GM21423 (cell line): ENCODE data around the gene ARHGAP10.

Source experiments
- ATAC-seq: cut with Tn5 transposase; IDR thresholded peaks from one replicate; pipeline ENCODE4 v1.9.1; 2021; ENCODE audit warnings: mild to moderate bottlenecking, moderate library complexity; ENCODE audit not compliant: unreplicated experiment

Gene ARHGAP10

GRCh38 chr4:148057984-148058859 is 326.3 kb downstream of the ARHGAP10 start:
- ATAC-seq = no peak

DNA sequence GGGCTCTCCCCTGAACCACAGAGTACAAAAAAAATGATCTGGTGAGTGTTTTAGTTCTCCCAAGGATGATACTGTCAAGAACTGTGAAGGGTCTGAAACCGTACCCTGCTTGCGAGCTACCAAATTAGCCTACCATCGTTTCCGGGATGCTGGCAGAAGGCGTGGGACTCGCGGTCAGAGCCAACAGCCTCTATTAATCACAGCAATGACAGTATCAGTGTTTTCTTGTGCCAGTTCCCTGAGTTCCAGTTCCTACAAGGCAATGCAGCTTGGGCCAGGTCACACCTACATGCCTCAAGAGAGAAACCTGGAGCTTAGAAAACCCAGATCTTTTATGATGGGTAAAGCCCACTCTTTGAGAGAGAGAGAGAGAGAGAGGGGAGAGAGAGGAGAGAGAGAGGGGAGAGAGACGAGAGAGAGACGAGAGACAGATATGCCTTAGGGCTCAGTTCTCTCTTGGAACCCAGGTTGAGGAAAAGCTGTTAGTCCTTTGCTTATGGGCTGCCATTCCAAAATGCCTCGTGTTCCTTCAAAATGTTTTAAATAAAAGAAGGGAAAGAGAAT is 327.8 kb downstream of the ARHGAP10 start:
- no peak for ATAC-seq

DNA sequence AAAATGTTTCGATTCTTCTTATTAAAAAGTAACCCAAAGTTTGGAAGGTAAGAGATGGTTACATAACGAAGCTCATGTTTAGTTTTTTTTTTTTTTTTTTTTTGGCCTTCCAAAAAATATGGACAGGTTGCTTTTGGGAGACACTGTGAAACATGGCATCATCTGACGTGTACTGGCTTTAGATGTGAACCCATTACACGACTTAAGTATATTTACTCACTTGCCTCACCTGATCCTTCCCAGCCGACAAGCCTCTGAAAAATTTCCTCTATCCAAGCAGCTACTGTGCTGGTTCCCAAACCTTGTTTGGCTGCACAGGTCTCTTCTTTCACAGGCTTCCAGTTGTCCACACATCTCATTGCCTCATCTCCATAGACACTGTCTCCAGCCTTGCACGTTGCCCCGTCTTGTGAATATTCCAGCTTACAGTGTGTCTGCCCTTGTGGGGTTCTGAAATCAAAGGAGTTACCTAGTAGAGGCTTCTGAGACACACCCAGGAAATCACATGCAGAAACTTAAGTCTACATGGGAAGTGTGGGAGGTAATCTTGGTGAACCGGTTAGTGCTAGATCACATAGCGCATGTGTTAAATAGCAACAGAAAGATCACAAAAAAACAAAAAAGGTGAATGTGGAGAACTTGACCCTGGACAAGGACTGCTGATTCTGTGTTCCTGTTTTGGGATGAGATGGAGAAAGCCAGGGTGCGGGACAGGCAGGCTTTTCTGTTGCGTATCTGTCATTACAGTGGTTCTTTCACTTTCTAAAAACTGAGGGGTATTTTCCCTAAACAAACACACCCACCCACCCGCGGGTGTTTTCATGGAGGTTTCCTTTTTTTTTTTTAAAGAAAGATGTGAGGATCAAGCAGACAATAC is 328.6 kb downstream of the ARHGAP10 start:
- ATAC-seq = no peak

DNA sequence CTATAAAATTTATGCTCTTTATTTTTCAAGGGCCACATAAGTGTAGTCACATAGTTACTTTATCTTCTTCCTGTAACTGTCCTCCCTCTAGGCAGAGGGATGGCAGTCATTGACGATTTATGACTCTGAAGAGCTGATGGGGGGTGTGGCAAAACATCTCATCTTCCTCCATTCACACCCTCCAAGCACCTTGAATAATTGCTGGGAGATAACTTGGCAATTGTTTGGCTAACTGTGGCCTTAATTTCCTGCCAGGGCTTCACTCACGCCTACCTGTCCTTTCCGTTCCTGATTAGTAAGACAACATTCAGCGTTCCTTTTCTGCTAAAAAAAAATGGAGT is 329.2 kb downstream of the ARHGAP10 start:
- no peak for ATAC-seq

DNA sequence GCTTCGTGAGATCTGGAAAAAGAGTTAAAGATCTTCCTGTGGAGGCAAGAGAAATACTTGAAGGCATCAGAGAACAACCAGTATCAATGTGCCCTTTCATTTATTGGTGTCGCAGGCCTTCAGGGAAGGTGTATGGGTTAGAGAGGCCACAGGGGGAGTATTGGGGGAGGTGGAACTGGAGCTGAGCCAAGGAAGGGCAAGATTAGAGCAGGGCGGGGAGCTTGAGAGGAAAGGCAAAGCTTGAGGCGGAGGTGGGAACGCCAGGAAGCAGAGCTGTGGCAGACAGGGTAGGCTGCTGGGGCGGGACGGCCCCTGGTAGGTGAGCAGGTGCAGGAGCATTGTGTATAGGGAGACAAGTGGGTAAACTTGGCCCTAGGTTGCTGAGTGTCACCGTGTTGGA is 329.9 kb downstream of the ARHGAP10 start:
- ATAC-seq = no peak

DNA sequence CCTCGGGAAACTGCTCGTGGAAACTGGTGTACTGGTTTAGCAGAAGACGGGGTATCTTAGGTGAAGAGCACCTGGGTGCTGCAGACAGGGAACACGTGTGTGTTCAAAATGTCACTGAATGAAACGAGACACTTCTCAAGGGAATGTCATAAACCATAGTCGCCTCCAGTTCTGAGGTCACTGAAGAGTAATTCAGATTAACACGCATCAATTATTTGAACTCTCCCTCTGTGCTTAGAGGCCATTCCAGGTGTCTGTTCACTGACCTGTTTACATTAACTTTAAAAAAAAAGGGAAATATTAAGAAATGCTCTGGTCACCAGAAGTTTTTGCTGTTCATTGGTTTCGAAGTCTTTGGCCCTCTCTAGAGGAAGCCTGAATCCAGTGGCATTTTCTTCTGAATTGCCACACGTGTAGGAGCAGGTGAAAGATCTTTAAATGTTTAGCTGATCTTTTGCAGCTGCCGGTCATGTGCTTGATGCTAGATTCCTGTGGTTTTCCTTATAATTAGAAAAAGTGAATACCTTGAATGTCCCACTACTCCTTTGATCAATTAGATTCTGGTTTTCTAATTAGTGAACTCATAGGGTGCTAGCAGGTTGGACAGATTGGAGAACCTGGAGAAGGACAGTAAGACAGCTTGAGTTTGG is 330.5 kb downstream of the ARHGAP10 start:
- no peak for ATAC-seq

DNA sequence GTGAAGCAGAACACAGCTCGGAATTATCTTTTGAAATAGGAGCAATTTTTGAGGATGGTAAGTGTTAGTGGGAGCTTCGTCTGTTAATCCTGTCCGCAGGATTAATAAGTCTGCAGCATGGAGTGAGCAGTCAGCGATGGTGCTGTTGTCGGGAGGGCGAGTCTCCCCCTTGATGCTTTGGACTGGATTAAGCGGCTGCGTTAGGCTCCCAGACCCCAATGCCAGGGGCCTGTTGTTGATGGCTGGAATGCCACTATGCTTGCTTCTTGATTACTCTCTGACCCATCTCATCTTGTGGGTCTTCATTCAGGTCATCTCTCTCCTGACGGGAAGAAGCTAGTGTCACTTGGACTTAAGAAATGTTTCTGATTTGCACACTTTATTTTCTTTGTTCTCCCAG is 332.6 kb downstream of the ARHGAP10 start:
- no peak for ATAC-seq

DNA sequence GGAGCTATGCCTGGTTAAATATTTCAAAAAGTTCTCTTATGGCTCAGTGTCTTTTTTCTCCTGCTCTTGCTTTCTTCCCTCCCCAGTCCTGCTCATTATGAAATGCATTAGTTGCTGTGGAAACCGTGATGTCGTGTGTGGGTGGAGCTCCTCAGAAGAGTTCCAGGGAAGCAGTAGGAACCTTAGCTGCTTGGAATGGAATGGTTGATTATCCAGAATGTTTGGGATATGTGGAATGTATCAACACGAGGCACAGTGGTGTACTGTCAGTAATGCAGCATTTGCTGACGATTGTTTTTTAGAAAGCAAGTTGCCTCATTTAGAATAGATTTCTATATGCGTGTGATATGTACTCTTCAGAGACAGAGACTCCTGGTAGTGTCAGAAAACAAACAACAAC is 333.2 kb downstream of the ARHGAP10 start:
- ATAC-seq = no peak

DNA sequence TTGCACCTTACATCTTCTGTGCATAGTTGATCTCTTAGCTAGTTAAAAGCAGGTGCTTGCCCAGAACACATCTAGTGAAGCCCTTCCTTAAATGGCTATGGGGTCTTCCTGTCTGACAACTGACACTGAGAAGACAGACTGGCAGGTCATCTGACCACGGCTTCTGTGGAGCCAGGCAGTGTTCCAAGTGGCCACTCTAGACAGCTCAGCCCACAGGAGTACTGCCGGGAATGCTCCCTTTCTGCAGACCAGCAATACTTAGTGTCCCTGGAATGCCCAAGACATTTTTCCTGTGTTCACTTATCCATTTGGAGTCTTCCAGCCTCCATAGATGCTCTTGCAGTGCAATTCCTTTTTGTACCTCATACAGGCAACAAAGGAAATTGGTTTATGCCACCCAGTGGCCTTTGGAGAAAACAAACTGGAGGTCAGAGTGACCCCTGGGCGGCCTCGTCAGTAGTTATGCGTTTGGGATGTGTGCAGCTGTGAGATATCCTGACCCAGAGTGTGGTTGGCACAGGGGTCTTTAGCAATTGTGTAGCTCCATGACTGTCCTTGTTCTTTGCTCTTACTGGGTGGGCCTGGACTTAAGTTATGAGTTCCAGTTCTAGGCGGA is 335.5 kb downstream of the ARHGAP10 start:
- ATAC-seq = no peak

DNA sequence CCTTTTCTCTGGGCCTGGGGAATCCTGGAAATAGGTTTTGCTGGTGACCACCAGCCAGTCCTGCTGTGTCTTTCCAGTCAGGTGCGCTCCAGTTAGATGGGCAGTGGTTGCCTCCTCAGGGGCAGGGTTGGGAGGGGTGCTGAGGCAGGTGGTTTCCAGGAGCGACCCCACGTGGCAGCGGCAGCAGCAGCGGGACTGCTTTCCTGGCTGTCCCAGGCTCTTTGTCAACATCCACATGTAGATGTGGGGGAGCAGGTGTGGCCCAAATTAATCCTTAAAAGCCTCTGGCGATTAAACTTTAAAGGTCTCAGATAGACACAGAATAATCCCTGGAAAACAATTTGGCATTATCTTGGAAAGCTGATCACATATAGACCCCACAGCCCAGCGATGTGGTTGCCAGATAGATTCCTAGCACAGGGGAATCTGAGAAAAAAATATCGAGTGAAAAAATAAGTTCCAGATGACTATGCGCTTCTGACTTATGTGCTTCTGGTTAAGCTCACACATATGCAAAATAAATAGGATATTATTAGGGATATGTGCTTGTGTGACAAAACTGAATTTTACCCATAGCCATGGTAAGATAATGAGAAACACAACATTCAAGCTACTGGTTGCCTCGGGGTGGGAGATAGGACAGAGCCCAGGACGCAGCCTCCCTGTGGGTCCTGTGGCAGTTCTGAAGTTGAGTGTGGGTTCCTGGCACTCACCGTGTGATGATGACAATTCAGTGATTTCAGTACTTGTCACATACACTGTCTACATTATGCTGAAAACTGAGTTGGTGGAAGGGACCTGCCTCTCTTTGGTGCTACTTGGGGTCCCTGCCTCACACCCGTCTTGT is 336.4 kb downstream of the ARHGAP10 start:
- ATAC-seq = no peak

- ATAC-seq = no peak
These were observed 337.4 kb downstream of the ARHGAP10 start for GRCh38 chr4:148069086-148069894.

DNA sequence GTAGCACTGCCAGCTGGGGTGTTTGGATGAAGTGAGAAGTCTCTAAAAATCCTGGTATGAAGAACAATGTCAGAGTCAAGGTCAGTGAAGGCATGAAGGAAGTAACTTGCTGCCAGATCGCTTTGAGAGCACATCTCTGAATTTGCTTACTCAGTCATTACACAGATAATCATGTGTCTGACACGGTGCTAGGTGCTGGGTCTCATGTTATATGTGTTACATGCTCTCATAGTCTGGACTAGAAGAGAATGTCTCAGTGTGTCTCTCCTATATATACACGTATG is 337.9 kb downstream of the ARHGAP10 start:
- ATAC-seq = no peak

- ATAC-seq = no peak
These were observed 339.1 kb downstream of the ARHGAP10 start for GRCh38 chr4:148071009-148071408.

DNA sequence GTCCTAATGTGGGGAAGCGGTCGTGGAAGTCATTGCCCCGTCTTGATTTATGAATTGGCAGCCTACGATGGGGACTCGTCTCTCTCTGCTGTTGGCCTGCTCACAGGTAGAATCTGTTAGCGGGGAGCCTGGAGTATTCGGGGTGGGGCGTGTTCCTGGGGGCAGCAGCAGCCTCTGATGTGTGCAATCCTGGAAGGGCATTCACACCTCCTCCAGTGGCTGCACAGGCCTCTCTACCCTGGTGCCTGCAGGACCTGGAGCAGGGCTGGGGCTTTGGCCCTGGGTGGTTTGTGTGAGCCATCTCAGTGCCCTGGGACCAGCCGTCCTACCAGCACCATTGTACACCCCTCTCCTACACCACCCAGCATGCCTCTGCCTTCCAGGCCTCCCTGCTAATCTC is 340.9 kb downstream of the ARHGAP10 start:
- no peak for ATAC-seq

- ATAC-seq = no peak
These were observed 341.5 kb downstream of the ARHGAP10 start for GRCh38 chr4:148073349-148073748.

GRCh38 chr4:148074462-148074861 is 342.6 kb downstream of the ARHGAP10 start:
- no peak for ATAC-seq

DNA sequence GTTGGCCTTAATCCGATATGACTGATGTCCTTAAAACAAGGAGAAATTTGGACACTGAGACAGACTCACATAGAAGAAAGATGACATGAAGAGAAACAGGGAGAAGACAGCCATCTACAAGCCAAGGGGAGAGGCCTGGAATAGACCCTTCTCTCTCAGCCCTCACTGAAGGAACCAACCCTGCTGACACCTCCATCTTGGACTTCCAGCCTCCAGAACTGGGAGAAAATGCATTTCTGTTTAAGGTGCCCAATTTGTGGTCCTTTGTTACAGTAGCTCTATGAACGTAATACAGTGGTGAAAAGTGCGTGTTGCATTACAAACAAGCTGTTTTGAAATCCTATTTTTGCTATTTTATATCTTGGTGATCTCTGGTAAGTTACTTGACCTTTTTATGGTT is 343.6 kb downstream of the ARHGAP10 start:
- ATAC-seq = no peak

DNA sequence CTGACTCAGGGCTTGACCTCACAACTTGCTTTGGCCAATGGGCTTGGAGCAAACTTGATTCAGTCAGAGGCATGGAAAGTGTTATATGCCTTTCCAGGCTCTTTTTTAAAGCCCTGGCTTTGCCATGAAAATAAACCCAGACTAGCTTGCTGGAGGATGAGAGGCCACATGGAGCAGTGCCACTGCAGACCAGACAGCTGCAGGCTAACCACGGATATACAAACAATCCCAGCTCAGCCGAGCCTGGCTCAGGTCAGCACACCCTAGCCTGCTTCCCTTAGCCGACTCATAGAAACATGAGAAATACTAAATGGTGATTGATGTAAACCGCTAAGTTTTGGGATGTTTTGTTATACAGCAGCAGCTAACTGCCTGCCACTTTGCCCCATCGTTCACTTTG is 345.1 kb downstream of the ARHGAP10 start:
- no peak for ATAC-seq

DNA sequence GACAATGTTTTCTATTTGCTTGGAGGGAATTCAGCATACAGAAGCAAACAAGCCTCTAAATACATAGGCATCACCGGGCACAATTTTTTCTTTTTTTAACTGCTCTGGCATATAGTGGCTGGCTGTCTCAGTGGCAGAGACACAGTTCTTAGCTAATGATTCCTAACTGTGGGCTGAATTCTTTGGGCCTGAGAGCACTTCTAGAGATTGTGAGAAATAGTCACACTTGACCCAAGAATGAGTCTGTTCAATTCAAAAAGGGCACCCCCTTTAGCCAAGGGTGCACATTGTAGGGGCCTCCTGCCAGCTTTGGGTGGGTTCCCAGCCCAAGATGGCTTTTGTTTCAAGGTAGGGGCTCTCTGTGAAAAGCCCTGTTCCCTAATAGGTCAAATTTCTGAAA is 345.7 kb downstream of the ARHGAP10 start:
- ATAC-seq = no peak
